Activated naive CD8-positive, alpha-beta T cell (primary cell): ENCODE measurements around the gene NOL4L.

ENCODE experiments used
- H3K27ac Mint-ChIP-seq: one replicate; pipeline ENCODE4 v1.8.0; 2021; ENCODE audit warnings: mixed read lengths
- H3K27me3 Mint-ChIP-seq: one replicate; pipeline ENCODE4 v1.8.0; 2021; ENCODE audit warnings: mixed read lengths
- H3K36me3 Mint-ChIP-seq: one replicate; pipeline ENCODE4 v1.8.0; 2021; ENCODE audit warnings: mixed read lengths
- H3K4me1 Mint-ChIP-seq: one replicate; pipeline ENCODE4 v1.8.0; 2021; ENCODE audit warnings: low read depth, mixed read lengths
- H3K4me3 Mint-ChIP-seq: one replicate; pipeline ENCODE4 v1.8.0; 2021; ENCODE audit warnings: mild to moderate bottlenecking, mixed read lengths
- H3K9me3 Mint-ChIP-seq: one replicate; pipeline ENCODE4 v1.8.0; 2021; ENCODE audit warnings: low read depth, mixed read lengths

NOL4L gene

GRCh38 chr20:32518593-32519380, 66.3 kb downstream of the NOL4L start:
- Mint-ChIP-seq H3K4me1 (peaks cover 59% of the 10 kb centered on the region), H3K27me3 (no peaks in the 10 kb centered on the region), H3K9me3 (no peaks in the 10 kb centered on the region), H3K27ac (no peak overlapping the region), H3K4me3 (no peak overlapping the region), H3K36me3 (no peaks in the 10 kb centered on the region)

- Mint-ChIP-seq H3K9me3 (no peaks in the 10 kb centered on the region), H3K27ac (peak overlapping the region; percentile 46), H3K4me1 (peaks cover 59% of the 10 kb centered on the region), H3K36me3 (no peaks in the 10 kb centered on the region), H3K4me3 (no peak overlapping the region), H3K27me3 (no peaks in the 10 kb centered on the region)
Measured at GRCh38 chr20:32517914-32518592, 67.1 kb downstream of the NOL4L start.

- Mint-ChIP-seq H3K27ac (peak overlapping the region; percentile 22), H3K36me3 (no peaks in the 10 kb centered on the region), H3K4me3 (no peak overlapping the region), H3K27me3 (no peaks in the 10 kb centered on the region), H3K4me1 (peaks cover 59% of the 10 kb centered on the region), H3K9me3 (no peaks in the 10 kb centered on the region)
Measured at GRCh38 chr20:32517518-32517873, 67.6 kb downstream of the NOL4L start.

GRCh38 chr20:32516583-32517517, 68.3 kb downstream of the NOL4L start:
- H3K27me3 Mint-ChIP-seq = no peaks in the 10 kb centered on the region
- peak overlapping the region; percentile 73 for H3K27ac Mint-ChIP-seq
- H3K9me3 Mint-ChIP-seq = no peaks in the 10 kb centered on the region
- H3K4me3 Mint-ChIP-seq = no peak overlapping the region
- peaks cover 59% of the 10 kb centered on the region for H3K4me1 Mint-ChIP-seq
- H3K36me3 Mint-ChIP-seq = no peaks in the 10 kb centered on the region

- Mint-ChIP-seq H3K4me3 (peak overlapping the region; percentile 84), H3K27ac (peak overlapping the region; percentile 86), H3K27me3 (no peaks in the 10 kb centered on the region), H3K9me3 (no peaks in the 10 kb centered on the region), H3K4me1 (peaks cover 65% of the 10 kb centered on the region), H3K36me3 (no peaks in the 10 kb centered on the region)
Measured at GRCh38 chr20:32515631-32516101, 69.5 kb downstream of the NOL4L start.

- H3K4me3 Mint-ChIP-seq = peak overlapping the region; percentile 84
- H3K27ac Mint-ChIP-seq = peak overlapping the region; percentile 86
- H3K9me3 Mint-ChIP-seq = no peaks in the 10 kb centered on the region
- H3K36me3 Mint-ChIP-seq = no peaks in the 10 kb centered on the region
- no peaks in the 10 kb centered on the region for H3K27me3 Mint-ChIP-seq
- peaks cover 74% of the 10 kb centered on the region for H3K4me1 Mint-ChIP-seq
Measured at GRCh38 chr20:32514760-32515159, 70.4 kb downstream of the NOL4L start.

GRCh38 chr20:32513031-32513866, 71.9 kb downstream of the NOL4L start:
- Mint-ChIP-seq H3K36me3 (no peaks in the 10 kb centered on the region), H3K9me3 (no peaks in the 10 kb centered on the region), H3K27ac (peak overlapping the region; percentile 86), H3K4me3 (peak overlapping the region; percentile 84), H3K27me3 (no peaks in the 10 kb centered on the region), H3K4me1 (peaks cover 90% of the 10 kb centered on the region)

GRCh38 chr20:32512047-32512385, 73.1 kb downstream of the NOL4L start:
- H3K4me1 Mint-ChIP-seq = peaks cover 97% of the 10 kb centered on the region
- peak overlapping the region; percentile 84 for H3K4me3 Mint-ChIP-seq
- H3K27me3 Mint-ChIP-seq = no peaks in the 10 kb centered on the region
- H3K36me3 Mint-ChIP-seq = no peaks in the 10 kb centered on the region
- no peaks in the 10 kb centered on the region for H3K9me3 Mint-ChIP-seq
- H3K27ac Mint-ChIP-seq = peak overlapping the region; percentile 86

GRCh38 chr20:32511358-32512046, 73.6 kb downstream of the NOL4L start:
- Mint-ChIP-seq H3K4me1 (peaks cover 97% of the 10 kb centered on the region), H3K36me3 (no peaks in the 10 kb centered on the region), H3K9me3 (no peaks in the 10 kb centered on the region), H3K4me3 (peak overlapping the region; percentile 84), H3K27ac (peak overlapping the region; percentile 86), H3K27me3 (no peaks in the 10 kb centered on the region)

- Mint-ChIP-seq H3K27me3 (no peaks in the 10 kb centered on the region), H3K4me3 (peak overlapping the region; percentile 84), H3K27ac (peak overlapping the region; percentile 86), H3K4me1 (peaks cover 91% of the 10 kb centered on the region), H3K36me3 (no peaks in the 10 kb centered on the region), H3K9me3 (no peaks in the 10 kb centered on the region)
Measured at GRCh38 chr20:32510601-32511357, 74.4 kb downstream of the NOL4L start.

- Mint-ChIP-seq H3K4me1 (peaks cover 90% of the 10 kb centered on the region), H3K36me3 (peaks cover 3% of the 10 kb centered on the region), H3K4me3 (peak overlapping the region; percentile 84), H3K27ac (peak overlapping the region; percentile 86), H3K27me3 (no peaks in the 10 kb centered on the region), H3K9me3 (no peaks in the 10 kb centered on the region)
Measured at GRCh38 chr20:32510120-32510600, 75.0 kb downstream of the NOL4L start.

GRCh38 chr20:32509639-32510066, 75.5 kb downstream of the NOL4L start:
- H3K4me1 Mint-ChIP-seq = peaks cover 90% of the 10 kb centered on the region
- H3K27ac Mint-ChIP-seq = peak overlapping the region; percentile 86
- peak overlapping the region; percentile 84 for H3K4me3 Mint-ChIP-seq
- H3K36me3 Mint-ChIP-seq = peaks cover 3% of the 10 kb centered on the region
- H3K27me3 Mint-ChIP-seq = no peaks in the 10 kb centered on the region
- H3K9me3 Mint-ChIP-seq = no peaks in the 10 kb centered on the region

- Mint-ChIP-seq H3K27me3 (no peaks in the 10 kb centered on the region), H3K4me1 (peaks cover 85% of the 10 kb centered on the region), H3K4me3 (peak overlapping the region; percentile 84), H3K27ac (peak overlapping the region; percentile 86), H3K9me3 (no peaks in the 10 kb centered on the region), H3K36me3 (peaks cover 3% of the 10 kb centered on the region)
Measured at GRCh38 chr20:32508775-32509119, 76.4 kb downstream of the NOL4L start.
